Mesodermal cell (in vitro differentiated cells): Measurements from ENCODE around the gene NBDY.
"Not testable (repeated sequence)": the region's sequence is repeated elsewhere in the genome, so short reads cannot be mapped to it uniquely, and the experiment has no call there.

ENCODE experiments used
- H3K27ac ChIP-seq: 2 replicates; pipeline ENCODE4 v1.7.0; 2013; ENCODE audit warnings: mild to moderate bottlenecking, low read depth, low read length, moderate library complexity; ENCODE audit not compliant: severe bottlenecking
- H3K36me3 ChIP-seq: 2 replicates; pipeline ENCODE4 v1.7.1; 2013; ENCODE audit warnings: mild to moderate bottlenecking, low read length, moderate library complexity; ENCODE audit not compliant: control insufficient read depth, insufficient read depth
- H3K4me1 ChIP-seq: one replicate; pipeline ENCODE4 v1.7.1; 2013; ENCODE audit warnings: mild to moderate bottlenecking, low read length; ENCODE audit not compliant: insufficient read depth, control insufficient read depth, poor library complexity, severe bottlenecking
- H3K4me3 ChIP-seq: 2 replicates; pipeline ENCODE4 v1.7.0; 2013; ENCODE audit warnings: low read length, control low read depth, mild to moderate bottlenecking; ENCODE audit not compliant: insufficient read depth, poor library complexity, severe bottlenecking; ENCODE audit errors: extremely low read depth
- H3K9me3 ChIP-seq: 2 replicates; pipeline ENCODE4 v1.7.1; 2013; ENCODE audit warnings: mild to moderate bottlenecking, low read length, moderate library complexity; ENCODE audit not compliant: control insufficient read depth
- WGBS, 2 experiments: methylation state at CpG; one replicate each; pipeline ENCODE4 v1.1.5; 2013; ENCODE audit warnings: missing lambda C conversion rate in 2 of 2; ENCODE audit not compliant: insufficient coverage in 2 of 2; 5-methylcytosine and 5-hydroxymethylcytosine counted together

The NBDY gene

DNA sequence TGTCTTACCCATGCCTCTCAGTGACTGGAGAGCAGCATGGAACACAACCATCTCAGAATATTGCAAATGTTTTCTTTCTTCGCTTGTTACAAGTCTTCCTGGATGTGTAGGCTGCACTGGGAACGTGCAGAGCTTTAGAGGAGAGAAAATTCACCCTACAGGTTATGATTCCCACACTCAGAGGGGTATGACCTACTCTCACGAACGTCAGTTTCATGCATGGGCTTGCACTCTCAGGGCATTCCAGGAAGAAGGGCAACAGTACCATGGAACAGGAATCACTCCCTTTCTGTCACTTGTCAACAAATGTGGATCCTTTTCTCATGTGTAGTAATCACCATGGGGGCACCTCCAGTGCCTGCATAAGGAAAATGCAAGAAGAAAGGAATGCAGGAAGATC, 75.8 kb downstream of the NBDY start:
- no peaks in the 10 kb centered on the region for H3K36me3 ChIP-seq
- H3K27ac ChIP-seq, result no peak overlapping the region
- H3K4me1 ChIP-seq, result no peaks in the 10 kb centered on the region
- H3K4me3 ChIP-seq, result no peak overlapping the region
- 100% methylated on average over 1 of the region's 4 CpGs for WGBS, 2 experiments
- H3K9me3 ChIP-seq, result no peaks in the 10 kb centered on the region

DNA sequence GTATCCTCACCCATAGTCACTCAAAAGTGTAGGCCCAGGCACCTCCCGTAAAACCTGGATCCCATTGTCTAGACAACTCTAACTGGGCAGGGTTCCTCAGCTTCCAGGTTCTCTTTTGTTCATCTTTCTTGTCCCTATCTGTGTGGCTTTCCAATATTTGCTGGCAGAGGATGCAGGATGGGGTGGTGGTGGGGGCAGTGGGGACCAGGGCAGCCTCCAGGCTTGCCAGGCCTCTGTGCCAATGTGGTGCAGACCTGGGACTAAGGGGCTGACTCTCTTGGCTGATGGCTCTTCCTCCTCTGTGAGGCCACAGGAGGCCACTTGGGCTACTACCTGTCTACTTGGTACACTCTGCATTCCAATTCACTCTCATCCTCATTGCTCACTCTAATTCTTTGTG, 76.4 kb downstream of the NBDY start:
- Histone ChIP-seq H3K27ac (no peak overlapping the region), H3K4me3 (no peak overlapping the region), H3K9me3 (no peaks in the 10 kb centered on the region), H3K36me3 (no peaks in the 10 kb centered on the region), H3K4me1 (no peaks in the 10 kb centered on the region)
- WGBS, 2 experiments, result no CpG with 5 or more reads among the region's 1 CpG

DNA sequence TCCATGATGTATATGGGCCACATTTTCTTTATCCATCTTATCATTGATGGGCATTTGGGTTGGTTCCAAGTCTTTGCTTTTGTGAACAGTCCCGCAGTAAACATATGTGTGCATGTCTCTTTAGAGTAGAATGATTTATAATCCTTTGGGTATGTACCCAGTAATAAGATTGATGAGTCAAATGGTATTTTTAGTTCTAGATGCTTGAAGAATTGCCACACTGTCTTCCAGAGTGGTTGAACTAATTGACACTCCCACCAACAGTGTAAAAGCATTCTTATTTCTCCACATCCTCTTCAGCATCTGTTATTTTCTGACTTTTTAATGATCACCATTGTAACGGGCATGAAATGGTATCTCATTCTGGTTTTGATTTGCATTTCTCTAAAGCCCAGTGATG, 77.1 kb downstream of the NBDY start:
- not testable (repeated sequence) for H3K4me1 ChIP-seq, H3K9me3 ChIP-seq, H3K4me3 ChIP-seq, H3K36me3 ChIP-seq, H3K27ac ChIP-seq
- WGBS, 2 experiments, result no CpG with 5 or more reads among the region's 2 CpGs

DNA sequence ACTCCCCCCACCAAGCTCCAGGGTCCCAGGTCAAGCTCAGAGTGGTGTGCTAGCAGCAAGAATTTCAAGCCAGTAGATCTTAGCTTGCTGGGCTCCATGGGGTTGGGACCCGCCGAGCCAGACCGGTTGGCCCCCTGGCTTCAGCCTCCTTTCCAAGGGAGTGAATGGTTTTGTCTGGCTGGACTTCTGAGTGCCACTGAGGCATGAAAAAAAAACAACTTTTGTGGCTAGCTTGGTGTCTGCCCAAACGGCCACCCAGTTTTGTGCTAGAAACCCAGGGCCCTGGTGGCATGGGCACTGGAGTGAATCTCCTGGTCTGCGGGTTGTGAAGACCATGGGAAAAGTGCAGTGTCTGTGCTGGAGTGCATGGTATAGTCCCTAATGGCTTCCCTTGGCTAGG, 82.6 kb downstream of the NBDY start:
- 100% methylated on average over 1 of the region's 5 CpGs; no CpG with 5 or more reads in 1 of the 2 experiments for WGBS, 2 experiments
- H3K36me3 ChIP-seq, result no peaks in the 10 kb centered on the region
- H3K9me3 ChIP-seq, result no peaks in the 10 kb centered on the region
- H3K4me3 ChIP-seq, result no peak overlapping the region
- H3K27ac ChIP-seq, result no peak overlapping the region
- H3K4me1 ChIP-seq, result peaks cover 3% of the 10 kb centered on the region

DNA sequence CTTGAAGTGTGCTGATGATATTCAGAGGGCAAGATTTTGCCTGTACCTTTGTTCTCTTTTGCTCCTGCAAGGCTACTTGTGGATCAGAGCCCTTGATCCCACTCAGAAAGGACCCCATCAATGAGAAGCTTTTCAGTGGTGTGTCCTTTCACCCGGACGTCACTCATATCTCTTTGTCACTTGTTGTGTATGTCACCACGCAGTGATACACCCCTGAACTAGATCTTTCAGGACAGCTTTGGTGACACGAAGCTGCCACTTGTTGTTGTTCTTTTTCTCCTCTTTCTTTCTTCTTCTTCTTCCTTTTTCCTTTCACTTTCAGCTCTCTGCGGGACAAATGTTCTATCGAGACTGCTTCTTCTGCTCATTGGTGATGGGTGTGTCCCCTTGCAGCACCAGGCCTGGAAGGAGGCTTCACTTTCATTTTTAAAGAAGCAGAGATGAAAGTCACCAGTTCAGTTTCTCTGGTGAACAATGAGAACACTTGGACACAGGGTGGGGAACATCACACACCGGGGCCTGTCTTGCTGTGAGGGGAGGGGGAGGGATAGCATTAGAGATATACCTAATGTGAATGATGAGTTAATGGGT, 83.6 kb downstream of the NBDY start:
- H3K9me3 ChIP-seq, result no peaks in the 10 kb centered on the region
- peaks cover 3% of the 10 kb centered on the region for H3K4me1 ChIP-seq
- WGBS, 2 experiments, result 91 to 100% methylated on average over 2 to 4 of the region's 7 CpGs
- no peak overlapping the region for H3K4me3 ChIP-seq
- H3K27ac ChIP-seq, result no peak overlapping the region
- peaks cover 3% of the 10 kb centered on the region for H3K36me3 ChIP-seq

DNA sequence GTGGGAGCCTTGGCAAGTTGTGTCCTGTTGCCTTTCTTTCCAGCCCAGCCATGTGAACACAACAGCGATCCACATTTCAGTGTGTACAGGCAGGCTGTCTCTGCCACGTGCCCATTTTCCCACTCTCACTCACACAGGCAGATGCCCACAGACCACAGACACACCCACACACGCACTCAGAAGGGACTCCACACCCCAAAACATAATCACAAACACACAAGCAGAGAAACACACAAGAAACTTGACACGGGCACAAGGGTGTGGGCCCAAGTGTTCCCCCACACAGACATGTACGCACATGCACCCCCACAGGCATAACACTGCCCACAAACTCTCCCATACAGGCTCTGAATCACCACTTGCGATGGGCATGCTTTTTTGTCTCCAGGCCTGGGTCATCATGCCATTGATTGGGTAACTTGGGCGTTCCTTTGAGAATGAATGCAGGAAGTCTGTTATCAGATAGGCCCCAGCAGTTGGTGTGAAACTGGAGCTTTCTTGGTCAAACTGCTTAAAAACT, 84.3 kb downstream of the NBDY start:
- Histone ChIP-seq H3K27ac (no peak overlapping the region), H3K36me3 (peaks cover 3% of the 10 kb centered on the region), H3K4me1 (peaks cover 3% of the 10 kb centered on the region), H3K9me3 (no peaks in the 10 kb centered on the region), H3K4me3 (no peak overlapping the region)
- 92% methylated on average over 2 of the region's 7 CpGs; no CpG with 5 or more reads in 1 of the 2 experiments for WGBS, 2 experiments

DNA sequence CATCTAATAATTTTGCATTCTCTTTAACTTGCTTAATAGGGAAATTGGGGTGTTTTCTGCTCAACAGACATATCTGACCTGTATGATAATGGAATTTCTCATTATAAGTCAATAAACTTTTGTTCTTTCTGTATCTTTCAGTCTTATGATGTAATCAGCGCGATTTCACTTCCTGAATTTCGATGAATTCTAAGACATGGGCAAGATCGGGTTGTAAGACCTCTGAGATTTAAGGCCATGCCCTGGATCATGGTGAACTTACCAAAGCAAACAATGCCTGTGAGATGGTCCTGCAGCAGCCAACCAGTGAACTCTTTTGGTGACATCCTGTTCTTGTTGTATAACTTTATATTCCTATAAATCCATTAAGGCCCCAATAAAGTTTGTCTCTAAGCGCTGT, 88.1 kb downstream of the NBDY start:
- peaks cover 3% of the 10 kb centered on the region for H3K36me3 ChIP-seq
- H3K4me3 ChIP-seq, result no peak overlapping the region
- 75% methylated on average over 4 of the region's 5 CpGs for WGBS, 2 experiments
- no peaks in the 10 kb centered on the region for H3K9me3 ChIP-seq
- H3K27ac ChIP-seq, result no peak overlapping the region
- peaks cover 3% of the 10 kb centered on the region for H3K4me1 ChIP-seq

DNA sequence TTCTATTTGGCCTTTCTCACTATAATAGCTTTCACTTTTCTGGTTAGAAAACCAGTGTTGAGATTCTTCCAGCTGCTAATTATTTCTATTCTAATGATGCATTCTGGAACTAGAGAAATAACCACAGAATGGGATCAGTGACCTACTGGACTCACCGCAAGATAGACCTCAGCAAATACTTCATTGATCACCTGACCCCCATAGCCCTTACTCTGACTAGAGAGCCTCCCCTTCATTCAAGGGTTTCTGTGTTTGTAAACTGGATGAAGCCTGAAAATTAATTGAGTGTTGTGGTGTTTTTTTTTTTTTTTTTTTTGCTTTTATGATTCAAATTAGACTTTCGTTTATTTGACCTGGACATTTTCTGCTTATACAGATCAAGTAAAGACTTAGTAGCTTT, 97.0 kb downstream of the NBDY start:
- WGBS, 2 experiments, result no CpG with 5 or more reads among the region's 2 CpGs
- no peaks in the 10 kb centered on the region for H3K9me3 ChIP-seq
- no peaks in the 10 kb centered on the region for H3K4me1 ChIP-seq
- H3K36me3 ChIP-seq, result no peaks in the 10 kb centered on the region
- H3K4me3 ChIP-seq, result no peak overlapping the region
- H3K27ac ChIP-seq, result no peak overlapping the region

DNA sequence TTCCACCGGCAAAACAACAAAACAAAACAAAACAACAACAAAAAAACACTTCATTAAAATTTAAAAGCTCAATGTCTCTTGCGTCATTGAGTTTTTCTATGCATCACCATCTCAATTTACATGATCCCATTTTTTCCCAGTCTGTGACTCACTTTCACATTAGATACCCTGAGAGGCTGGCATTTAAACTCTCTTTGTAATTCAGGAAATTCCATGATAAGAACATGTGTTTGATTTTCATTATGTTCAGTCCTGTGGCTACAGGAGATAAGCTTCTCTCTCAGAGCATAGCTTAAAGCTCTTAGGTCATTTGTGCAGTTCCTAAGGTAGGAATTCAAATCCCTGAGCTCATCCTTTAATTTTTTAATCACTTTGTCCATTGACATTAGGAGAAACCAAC, 104.6 kb downstream of the NBDY start:
- no peak overlapping the region for H3K4me3 ChIP-seq
- no peak overlapping the region for H3K27ac ChIP-seq
- no peaks in the 10 kb centered on the region for H3K36me3 ChIP-seq
- no peaks in the 10 kb centered on the region for H3K9me3 ChIP-seq
- WGBS, 2 experiments, result 89% methylated on average over 1 of the region's 2 CpGs; no CpG with 5 or more reads in 1 of the 2 experiments
- no peaks in the 10 kb centered on the region for H3K4me1 ChIP-seq

DNA sequence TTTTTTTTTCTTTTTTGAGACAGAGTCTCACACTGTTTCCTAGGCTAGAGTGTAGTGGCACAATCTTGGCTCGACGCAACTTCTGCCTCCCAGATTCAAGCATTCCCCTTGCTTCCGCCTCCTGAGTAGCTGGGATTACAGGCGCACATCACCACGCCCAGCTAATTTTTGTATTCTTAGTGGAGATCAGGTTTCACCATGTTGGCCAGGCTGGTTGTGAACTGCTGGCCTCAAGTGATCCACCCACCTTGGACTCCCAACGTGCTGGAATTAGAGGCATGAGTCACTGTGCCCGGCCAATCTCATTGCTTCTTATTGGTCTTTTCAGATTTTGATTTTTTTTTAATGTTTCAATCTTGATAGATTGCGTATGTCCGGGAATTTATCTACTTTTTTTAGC, 124.4 kb downstream of the NBDY start:
- no peaks in the 10 kb centered on the region for H3K9me3 ChIP-seq
- WGBS, 2 experiments, result 72% methylated on average over 3 of the region's 9 CpGs; no CpG with 5 or more reads in 1 of the 2 experiments
- no peak overlapping the region for H3K27ac ChIP-seq
- H3K4me3 ChIP-seq, result no peak overlapping the region
- H3K36me3 ChIP-seq, result no peaks in the 10 kb centered on the region
- H3K4me1 ChIP-seq, result no peaks in the 10 kb centered on the region

DNA sequence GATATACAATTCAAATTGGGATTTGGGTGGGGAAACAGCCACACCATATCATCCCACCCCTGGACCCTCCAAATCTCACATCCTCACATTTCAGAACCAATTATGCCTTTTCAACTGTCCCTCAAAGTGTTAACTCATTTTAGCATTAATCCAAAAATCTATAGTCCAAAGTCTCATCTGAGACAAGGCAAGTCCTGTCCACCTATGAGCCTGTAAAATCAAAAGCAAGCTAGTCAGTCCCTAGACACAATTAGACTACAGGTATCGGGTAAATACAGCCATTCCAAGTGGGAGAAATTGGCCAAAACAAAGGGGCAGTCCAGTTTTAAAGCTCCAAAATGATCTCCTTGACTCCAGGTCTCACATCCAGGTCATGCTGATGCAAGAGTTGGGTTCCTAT, 128.0 kb downstream of the NBDY start:
- H3K36me3 ChIP-seq, result no peaks in the 10 kb centered on the region
- no CpG with 5 or more reads among the region's 1 CpG for WGBS, 2 experiments
- H3K9me3 ChIP-seq, result no peaks in the 10 kb centered on the region
- H3K4me3 ChIP-seq, result no peak overlapping the region
- no peak overlapping the region for H3K27ac ChIP-seq
- no peaks in the 10 kb centered on the region for H3K4me1 ChIP-seq
